Daoy (cell line): ENCODE results near the gene RETREG1. TPM values are rescaled to one million over a fixed set of nuclear protein-coding genes. Genes with fewer than 3 reads are reported as not detected.
"Not testable (repeated sequence)": the region's sequence is repeated elsewhere in the genome, so short reads cannot be mapped to it uniquely, and the experiment has no call there.

Experiments
- DNase-seq: peaks from one replicate; pipeline ENCODE4 v3.0.0-alpha.2; 2015; ENCODE audit warnings: low read depth
- total RNA-seq: library from RNA; depleted of rRNA; stranded (reverse); fragments of >200 nt; shearing (Covaris generic); gene quantifications from 2 replicates; pipeline ENCODE4 v1.2.3, GENCODE V29; 2014

Gene RETREG1
- total RNA-seq, 1 experiment from 2014 or later = 1.9 TPM

DNA sequence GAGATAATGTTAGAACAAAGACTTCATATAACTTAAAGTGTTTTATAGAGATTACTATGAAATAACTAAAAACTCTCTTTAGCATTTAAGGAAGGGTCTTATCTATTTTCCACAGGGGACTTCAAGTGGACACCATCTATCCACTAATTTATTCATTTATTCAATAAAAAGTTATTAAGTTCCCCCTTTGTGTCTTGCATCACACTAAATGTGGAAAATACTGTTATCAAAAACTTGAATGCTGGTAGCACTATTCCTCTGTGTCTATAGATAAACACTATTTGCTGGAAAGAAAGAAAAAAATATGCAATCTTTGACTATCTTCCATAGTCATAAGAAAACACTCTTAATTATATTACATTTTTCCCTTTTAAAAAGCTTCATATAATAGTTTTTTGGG, 131.1 kb downstream of the RETREG1 start:
- no peak for DNase-seq

DNA sequence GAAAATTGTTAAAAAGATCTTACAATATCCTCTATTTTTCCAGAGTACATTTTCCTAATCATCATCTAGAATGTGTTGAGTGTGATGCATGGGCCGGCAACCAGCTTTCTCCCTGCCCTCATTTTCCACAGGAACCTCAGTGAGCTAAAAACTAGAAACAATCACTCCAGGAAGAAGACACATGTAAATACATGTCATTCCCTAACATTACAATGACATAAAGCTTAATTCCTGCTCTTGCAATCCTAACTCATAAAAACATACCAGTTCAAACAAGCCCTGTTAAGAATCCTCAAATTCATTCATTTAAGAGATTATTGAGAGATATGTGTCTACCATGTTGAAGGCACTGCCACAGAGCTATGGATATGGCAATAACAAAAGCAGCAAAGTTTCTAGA, 132.7 kb downstream of the RETREG1 start:
- DNase-seq = no peak

DNA sequence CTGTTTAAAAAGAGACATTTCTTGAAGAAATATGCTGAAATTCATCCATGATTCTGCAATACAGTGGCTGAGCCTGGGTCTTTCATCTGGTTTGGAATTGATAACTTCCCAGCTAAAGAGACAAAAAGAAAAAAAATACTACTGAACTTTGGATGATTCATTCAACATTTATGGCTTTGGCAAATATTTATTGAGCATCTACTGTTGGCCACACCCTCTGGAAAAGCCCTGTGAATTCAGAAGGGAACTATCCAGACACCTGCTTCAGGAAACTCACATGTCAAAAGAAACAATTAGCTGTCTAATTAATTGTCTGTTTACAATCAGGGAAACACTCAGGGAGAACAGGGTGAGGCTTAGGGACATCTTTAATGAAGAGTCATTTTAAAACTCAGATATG, 133.4 kb downstream of the RETREG1 start:
- DNase-seq = no peak

DNA sequence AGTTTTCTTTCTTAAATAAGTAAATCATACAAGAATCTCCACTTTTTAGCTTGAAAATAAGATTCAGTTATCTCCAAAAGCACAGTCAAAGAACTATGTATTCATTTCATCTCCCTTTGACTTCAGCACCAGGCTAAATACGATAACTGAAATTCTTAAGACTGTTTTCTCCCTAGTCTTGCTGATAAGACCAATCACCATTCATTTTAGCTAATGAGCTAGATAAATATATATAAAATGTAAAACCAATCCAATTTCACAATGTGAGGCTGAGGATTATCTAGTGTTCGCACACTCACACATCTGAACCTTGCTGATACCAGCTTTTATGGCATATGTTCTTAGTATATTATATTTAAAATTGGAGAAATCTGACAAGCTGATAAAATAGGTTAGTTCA, 133.9 kb downstream of the RETREG1 start:
- DNase-seq = no peak

DNA sequence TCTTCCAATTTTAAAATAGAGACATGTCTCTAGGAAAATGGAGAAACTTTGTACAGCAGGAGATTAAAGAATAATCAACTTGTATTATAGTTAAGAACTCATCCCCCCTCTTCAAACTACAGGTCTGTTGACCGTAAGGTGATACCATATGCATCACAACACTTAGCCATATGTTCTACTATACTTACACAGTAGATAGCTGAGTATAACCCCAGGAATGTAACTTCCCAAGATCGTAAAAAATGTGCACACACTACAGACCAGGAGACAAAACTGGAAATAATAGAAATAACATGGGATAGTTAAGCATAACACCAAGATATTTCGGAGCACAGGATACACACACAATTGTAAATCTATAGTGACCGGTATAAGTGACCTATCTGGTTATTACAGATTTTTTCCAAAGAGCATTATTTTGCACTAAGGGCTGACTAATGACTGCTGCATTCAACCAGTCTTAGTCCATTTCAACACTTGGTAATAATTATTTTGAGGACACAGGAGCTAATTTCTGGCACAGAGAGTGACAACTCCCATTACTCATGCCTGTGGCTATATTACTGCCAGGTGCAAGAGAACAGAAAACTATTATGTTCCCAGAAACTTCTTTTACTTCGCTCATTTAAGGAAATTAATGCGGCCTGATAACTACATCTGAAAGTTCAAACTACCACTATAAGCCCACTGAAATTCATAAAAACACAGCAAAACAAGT, 135.8 kb downstream of the RETREG1 start:
- no peak for DNase-seq

DNA sequence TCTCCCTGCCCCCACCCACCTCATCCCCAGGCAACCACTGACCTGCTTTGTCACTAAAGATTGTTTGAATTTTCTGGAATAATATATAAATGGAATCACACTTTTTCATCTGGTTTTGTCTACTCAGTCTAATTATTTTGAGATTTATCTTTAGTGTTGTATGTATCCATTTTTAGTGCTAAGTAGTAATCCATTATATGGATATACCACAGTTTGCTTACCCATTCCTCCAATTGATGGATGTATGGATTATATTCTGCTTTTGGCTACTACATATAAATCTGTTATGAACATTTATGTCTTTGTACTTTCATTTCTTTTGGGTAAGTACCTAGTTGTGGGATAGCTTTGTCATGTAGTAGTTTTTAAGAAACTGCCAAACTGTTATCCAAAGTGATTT, 136.7 kb downstream of the RETREG1 start:
- no peak for DNase-seq

DNA sequence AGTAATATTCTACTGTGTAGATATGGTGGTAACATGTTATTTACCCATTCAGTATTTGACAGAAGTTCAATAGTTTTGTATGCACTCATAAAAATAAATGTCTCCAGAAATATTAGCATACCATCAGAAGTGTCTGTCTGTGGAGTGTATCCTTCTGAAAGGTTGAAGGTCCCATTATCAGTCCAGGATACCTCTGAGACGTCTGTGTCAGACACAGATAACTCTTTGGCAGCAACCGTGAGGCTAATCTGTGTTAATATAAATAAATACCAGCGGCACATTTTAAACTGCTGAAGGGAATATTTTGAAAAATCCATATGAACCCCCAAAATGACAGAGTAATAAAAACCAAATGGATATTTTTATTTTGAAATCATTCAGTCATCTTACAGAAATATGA, 139.3 kb downstream of the RETREG1 start:
- no peak for DNase-seq

DNA sequence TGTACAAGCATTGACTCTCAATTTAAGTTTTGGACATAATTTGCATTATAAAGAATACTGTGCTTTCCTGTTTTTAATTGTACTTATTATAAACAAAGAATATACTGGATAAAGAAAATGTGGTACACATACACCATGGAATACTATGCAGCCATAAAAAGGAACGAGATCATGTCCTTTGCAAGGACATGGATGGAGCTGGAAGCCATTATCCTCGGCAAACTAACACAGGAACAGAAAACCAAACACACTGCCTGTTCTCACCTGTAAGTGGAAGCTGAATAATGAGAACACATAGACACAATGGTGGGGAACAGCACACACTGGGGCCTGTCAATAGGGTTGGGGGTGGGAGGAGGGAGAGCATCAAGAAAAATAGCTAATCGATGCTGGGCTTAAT, 140.4 kb downstream of the RETREG1 start:
- not testable (repeated sequence) for DNase-seq

DNA sequence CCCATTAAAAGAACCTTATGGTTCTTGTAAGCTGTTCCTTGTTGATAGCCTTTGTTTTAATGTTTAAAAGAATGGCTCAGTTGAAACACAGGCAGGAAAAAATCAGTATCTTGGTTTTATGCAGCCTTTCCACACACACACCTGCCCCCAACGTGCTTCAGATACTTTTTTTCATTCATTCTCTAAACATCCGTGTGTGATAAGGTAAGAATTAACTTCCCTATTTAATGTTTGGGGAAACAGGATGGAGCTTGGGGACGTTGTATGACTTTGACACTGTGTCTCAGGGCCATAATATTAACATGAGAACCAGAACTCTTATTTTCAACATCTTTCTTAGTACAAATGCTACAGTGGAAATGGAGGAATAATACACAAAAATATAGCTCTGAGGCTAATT, 145.4 kb downstream of the RETREG1 start:
- no peak for DNase-seq

DNA sequence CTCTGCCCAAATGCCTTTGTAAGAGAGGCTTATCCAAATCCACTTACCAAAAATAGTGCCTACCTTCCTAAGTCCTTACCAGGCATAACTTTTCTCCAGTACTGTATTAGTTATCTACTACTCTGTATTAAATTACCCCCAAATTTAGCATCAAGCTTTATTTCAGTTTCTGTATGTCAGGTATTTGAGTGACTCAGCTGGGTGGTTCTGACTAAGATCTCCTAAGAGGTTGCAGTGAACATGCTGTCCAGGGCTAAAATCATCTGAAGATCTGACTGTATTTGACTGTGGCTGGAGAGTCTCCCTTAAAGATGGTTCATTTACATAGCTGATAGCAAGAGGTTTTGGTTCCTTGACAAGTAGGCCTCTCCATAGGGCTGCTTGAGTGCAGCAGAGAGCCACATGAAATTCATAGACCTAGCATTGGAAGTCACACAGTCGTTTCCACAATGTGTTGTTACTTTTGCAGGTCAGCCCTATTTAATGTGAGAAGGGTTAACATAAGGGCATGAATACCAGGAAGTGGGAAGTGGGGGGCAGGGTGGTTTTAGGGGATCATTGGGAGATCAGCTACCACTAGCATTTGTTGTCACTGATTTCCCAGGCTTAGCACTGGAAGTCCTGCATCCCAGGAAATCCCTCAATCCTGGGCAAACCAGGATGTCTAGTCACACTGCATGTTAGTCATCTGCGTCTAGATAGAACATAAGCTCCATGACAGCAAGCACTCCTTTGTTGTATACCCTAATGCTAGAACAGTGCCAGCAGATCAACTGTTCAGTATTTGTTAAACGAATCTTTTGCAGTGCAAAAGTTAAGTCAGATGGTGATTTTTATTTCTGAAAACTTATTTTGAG, 149.2 kb downstream of the RETREG1 start:
- DNase-seq = peak; percentile 50

DNA sequence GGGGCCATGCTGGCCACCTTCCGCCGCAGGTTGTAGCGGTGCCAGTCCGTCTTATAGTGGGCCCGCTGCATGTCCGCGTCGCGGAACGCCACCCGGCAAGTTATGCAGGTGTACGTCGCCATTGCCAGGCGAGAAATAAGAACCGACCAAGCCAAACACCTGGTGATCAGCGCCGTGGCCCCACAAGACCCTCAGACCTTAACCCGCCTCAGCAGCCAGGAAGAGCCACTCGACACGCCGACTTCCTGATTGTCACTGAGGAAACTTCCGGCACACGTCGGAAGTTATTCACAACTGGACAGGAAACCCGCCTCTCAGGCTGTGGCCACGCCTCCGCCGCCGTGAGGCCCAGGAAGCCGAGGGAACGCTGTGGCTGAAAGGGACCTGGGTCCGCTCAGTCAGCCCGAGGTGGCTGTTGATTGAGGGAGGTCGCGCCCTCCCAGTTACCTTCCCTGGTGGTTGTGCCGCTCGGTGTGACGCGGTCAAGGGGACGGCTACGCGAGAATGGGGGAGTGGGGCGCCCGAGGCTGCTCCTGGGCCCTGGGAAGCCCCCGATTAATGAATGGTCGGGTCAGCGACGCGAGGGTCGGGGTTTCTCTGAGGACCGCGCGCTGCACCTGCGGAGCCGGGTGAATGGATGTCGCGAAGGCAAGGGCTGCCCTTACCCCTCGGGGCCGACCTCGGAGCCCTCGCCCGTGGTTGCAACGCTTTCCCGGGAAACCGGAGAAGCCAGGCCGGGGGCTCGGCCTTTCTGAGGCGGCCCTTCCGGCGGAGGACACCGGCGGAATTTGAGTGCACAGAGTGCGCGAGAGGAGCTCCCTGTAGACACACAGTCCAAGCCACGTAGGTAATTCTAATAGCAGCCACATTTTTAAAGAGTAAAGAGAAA, 151.0 kb downstream of the RETREG1 start, which contains the start of gene ZNF622:
TSS of gene ZNF622 (minus strand) at position 257 of the 889 bp plus-strand sequence. CDS start at position 122, 135 bp downstream.
- DNase-seq = peak; percentile 95

DNA sequence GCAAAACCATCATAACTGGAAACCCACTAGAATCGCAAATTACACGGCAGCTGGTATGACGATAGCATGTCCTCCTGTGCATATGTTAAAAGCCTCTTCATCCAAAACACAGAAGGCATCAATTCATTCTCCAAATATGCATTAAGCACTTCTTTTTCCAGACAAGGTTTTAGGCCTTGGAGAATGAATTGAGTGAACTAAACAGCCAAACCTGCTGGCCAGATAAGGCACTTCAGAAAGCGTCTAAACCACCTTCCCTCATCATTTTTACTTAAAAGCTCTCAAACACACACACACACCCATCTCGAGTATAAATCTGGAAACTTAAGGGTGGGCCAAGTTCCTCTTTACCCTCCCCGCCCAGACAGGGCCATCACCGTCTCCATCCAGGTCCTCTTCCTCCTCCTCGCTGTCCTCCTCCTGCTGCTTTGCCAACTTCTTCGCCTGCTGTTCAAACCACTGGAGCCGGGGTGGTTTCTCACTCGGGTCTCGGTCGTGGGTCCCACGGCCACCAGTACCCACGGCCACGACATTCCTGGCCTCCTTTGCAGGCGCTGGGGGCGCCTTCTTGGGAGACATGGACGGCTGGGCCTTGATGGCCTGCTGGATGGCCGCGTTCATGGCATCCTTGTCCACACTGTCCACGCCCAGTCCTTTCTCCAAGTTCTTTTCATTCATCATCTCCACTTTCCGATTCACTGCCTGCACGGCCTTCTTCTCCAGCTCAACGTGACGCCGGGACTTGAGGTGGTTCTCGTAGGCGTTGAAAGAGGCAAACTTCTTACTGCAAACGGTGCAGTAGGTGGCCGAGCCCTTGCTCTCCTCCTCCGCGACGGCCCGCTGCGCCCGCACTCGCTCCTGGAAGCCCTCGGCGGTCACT, 151.9 kb downstream of the RETREG1 start:
- no peak for DNase-seq

DNA sequence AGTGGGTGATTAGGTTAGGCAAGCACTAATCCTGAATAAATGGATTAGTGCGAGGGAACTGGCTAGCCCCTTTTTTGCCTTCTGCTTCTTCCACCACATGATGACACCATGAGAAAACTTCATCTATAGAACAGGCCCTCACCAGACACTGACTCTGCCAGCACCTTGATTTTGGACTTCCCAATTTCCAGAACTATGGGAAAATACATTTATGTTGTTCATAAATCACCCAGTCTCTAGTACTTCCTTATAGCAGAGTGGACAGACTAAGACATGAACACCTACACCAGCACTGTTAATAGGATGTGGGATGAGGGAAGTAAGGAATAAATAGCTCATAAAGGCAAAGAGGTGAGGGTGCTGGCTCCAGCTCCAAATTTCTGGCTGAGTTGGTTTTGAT, 152.6 kb downstream of the RETREG1 start:
- DNase-seq = no peak

DNA sequence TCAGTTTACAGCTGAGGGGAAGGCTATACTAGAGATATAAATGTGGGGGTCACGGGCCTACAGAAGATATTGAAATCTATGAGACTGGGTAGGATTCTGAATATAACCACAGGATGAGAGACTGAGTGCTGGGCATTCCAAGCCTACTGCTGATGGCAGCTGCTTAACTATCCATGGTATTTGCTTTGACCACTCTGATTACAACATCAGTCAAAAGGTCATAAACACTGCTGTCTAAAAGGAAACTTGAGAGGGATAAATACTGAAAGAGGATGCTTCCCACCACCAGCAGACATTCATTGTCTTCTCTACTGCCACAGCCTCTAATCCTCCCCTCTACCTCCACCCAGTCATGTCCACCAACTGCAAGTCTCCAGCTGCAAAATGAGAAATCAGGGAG, 155.0 kb downstream of the RETREG1 start:
- no peak for DNase-seq

DNA sequence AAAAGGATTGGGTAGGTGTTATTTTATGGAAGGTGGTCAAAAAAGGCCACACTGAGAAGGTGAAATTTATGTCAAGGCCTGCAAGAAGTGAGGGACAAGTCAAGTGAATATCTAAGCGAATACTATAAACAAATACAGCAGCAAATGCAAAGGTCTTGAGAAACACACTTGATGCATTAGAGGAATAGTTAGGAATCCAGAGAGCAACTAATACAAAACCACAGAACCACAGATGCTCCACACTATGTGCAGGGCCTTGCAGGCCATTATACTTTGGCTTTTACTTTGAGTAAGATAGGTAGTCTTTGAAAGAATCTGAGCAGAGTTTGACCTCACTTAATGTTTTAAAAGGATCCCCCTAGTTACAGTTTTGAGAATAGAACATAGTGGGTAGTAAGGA, 155.8 kb downstream of the RETREG1 start:
- no peak for DNase-seq

DNA sequence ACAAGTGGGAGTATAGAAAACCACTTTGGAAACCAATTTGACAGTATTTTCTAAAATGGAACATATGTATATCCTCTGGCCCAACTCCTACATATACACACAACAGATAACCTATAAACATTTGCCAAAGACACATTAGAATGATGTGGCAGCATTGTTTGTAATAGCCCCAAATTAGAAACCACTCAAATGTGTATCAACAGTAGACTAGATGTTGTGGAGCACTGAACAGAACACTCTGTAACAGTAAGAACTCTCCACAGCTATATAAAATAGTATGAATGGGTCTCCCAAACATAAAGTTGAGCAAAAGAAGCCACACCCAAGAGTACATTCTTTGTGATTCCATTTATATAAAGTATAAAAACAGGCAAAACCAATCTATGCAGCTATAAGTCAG, 157.3 kb downstream of the RETREG1 start:
- DNase-seq = no peak

DNA sequence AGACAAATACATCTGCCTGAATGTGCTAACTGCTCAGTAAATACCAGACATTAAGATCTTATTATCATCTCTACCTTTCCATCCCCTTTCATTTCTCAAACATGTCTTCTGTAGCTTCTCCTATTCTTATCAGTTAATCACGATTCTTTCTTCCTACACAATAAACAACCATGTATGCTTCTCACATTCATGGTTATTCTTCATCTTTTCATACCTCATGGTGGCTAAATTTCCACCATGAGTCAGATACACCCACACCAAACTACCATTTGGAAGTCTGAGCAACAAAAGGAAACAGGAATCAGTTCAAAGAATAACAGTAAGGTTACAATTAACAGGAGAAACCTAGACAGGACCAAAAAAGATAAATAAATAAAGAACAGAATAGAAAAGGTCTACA, 158.9 kb downstream of the RETREG1 start:
- DNase-seq = no peak

DNA sequence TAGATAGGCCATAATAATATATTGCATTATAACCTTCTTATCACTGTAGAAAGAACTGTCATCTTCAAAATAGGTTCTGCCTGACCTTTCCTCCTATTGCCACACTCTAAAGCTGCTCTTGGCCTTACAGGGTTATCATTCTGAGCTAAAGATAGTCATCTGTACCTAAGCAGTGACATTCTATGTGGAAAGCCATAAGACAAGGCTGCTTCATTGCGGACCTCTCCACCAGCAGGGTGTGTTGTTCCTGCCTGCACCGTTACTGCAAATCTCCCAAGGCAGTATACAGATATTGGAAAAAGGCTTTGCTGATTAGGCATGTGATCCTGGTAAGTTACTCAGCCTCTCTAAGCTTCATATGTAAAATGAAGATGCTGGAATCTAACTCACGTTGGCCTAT, 159.3 kb downstream of the RETREG1 start:
- no peak for DNase-seq

DNA sequence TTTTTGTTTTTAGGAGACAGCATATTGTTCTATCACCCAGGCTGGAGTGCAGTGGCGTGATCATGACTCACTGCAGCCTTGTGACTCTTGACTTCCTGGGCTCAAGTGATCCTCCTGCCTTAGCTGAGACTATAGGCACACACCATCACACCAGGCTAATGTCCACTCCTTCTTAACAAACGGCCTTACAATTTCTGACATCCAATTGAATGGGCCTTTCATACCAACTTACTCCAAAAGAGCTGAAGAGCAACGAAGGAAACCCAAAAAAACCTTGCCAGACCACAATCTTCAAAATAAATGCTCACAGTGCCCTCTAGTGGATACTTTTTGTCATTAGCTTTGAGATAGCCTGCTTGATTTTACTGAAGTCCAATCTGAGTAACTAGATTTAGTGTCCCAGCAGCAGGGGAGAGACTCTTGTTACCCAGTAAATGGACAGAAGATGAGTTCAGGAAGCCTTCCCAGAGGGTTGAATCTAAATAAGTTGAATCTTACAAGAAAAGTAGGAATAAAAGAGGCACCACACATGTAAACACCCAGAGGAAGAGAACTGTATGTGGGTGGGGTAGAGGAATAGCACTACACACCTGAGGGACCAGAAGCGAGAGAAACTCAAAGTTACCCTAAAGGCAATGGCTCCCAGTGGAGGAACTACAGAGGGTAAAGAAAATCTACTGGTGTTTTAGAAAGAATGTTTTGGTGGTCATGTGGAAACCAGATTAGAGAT, 160.5 kb downstream of the RETREG1 start:
- peak; percentile 62 for DNase-seq

DNA sequence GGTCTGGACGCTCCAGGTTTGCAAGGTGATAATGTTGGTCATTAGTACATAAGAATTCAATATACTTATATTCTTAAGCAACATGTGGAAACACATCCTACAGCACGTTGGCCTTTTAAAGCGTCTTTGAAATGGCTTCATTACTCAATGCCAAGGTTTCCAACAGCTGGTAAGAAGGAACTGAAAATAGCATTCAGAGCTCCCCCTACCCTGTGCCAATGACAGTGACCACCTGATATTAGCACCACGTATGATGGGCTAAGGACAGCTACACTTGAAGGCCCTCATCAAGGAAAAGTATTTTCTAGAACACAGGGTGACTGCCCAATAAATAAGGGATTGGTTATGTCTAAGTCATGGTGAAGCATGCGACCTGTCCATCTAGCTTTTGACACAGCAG, 161.1 kb downstream of the RETREG1 start:
- DNase-seq = no peak
